ENCODE results near the gene SLC39A11.

DNA sequence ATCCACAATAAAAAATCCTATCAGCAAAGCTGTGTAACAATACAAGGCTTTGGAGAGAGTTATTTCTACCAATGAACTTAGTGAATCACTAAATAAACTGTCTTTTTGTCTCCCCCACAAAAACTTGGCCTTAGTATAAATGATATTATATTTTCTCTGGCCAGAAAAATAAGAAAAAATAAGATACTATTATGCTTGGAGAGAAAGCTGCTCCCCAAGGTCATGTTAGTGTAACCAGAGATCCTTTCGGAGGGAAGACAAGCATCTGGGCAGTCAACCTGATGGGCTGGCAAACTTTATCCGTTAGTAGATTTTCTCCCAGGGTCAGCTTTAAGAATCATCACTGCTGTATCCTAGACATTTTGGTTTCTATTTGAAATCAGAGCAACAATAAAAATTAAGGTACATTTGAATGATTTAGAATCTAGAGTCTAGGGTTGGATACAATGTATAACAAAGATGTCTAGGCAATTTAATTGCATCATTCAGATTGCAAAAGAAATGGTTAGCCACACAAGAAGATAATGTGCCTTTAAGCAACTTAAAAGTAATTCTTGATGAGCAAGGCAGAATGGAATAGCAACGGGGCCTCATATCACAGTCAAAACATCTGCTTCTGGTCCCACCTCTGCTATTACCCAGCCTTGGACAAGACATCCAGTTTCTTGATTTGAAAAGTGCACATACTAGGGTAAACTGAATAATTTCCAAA lies 280.4 kb downstream of the SLC39A11 start:
- TF ChIP-seq, protein P1, sequence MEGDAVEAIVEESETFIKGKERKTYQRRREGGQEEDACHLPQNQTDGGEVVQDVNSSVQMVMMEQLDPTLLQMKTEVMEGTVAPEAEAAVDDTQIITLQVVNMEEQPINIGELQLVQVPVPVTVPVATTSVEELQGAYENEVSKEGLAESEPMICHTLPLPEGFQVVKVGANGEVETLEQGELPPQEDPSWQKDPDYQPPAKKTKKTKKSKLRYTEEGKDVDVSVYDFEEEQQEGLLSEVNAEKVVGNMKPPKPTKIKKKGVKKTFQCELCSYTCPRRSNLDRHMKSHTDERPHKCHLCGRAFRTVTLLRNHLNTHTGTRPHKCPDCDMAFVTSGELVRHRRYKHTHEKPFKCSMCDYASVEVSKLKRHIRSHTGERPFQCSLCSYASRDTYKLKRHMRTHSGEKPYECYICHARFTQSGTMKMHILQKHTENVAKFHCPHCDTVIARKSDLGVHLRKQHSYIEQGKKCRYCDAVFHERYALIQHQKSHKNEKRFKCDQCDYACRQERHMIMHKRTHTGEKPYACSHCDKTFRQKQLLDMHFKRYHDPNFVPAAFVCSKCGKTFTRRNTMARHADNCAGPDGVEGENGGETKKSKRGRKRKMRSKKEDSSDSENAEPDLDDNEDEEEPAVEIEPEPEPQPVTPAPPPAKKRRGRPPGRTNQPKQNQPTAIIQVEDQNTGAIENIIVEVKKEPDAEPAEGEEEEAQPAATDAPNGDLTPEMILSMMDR (IDR thresholded peaks at IDR 0.05): no peak
- no peak for TF ChIP-seq POLR2A (IDR thresholded peaks at IDR 0.05)
- TF ChIP-seq EP300 (IDR thresholded peaks at IDR 0.05): no peak
- TF ChIP-seq POLR2AphosphoS5 (IDR thresholded peaks at IDR 0.05): no peak

All from upper lobe of left lung (tissue), 4 donors.